SK-N-MC (cell line): ENCODE results near the gene OSER1.

Experiments used
- EZH2 ChIP-seq: fragments of 200-600 bp; sonication (generic); IDR thresholded peaks from one replicate; pipeline ENCODE4 v1.6.1; 2017; ENCODE audit warnings: antibody characterized with exemption
- POLR2AphosphoS5 ChIP-seq: IDR thresholded peaks from 2 replicates; pipeline ENCODE4 v1.6.1; 2012; ENCODE audit warnings: mild to moderate bottlenecking, low read depth, low read length, borderline replicate concordance

GRCh38 chr20:44187054-44187771 is 23.4 kb downstream of the OSER1 start, which contains the start of gene JPH2:
- TF ChIP-seq POLR2AphosphoS5, result no peak
- no peak for TF ChIP-seq EZH2
